Activated CD8-positive, alpha-beta T cell treated with anti-CD3 and anti-CD28 coated beads for 36 hours (primary cell): ENCODE data around the gene CA9. TPM values are rescaled to one million over a fixed set of nuclear protein-coding genes. Genes with fewer than 3 reads are reported as not detected.

Source experiments
- ATAC-seq: fragments of 200-7000 bp; cut with Tn5 transposase; one replicate; pipeline ENCODE4 v1.10.0; 2021; ENCODE audit warnings: mild to moderate bottlenecking, moderate library complexity
- CTCF ChIA-PET: fragments of 350-600 bp; sonication (Branson Sonifier 250); formaldehyde crosslinking; loops from one replicate; lab custom pipeline; 2021; ENCODE audit warnings: antibody characterized with exemption; lab: Charles Lee
- POLR2A ChIA-PET: fragments of 350-600 bp; sonication (Branson Sonifier 250); formaldehyde crosslinking; loops from one replicate; lab custom pipeline; 2021; ENCODE audit warnings: antibody characterized with exemption; lab: Charles Lee
- DNase-seq: peaks from one replicate; pipeline ENCODE4 v3.0.0-alpha.2; 2020
- H3K27ac Mint-ChIP-seq: one replicate; pipeline ENCODE4 v1.8.0; 2021; ENCODE audit warnings: mild to moderate bottlenecking, mixed read lengths
- H3K27me3 Mint-ChIP-seq: one replicate; pipeline ENCODE4 v1.8.0; 2021; ENCODE audit warnings: mixed read lengths
- H3K36me3 Mint-ChIP-seq: one replicate; pipeline ENCODE4 v1.8.0; 2021; ENCODE audit warnings: low read depth, mixed read lengths
- H3K4me1 Mint-ChIP-seq: one replicate; pipeline ENCODE4 v1.8.0; 2021; ENCODE audit warnings: low read depth, mixed read lengths
- H3K4me3 Mint-ChIP-seq: one replicate; pipeline ENCODE4 v1.8.0; 2021; ENCODE audit warnings: mild to moderate bottlenecking, moderate library complexity, mixed read lengths
- H3K9me3 Mint-ChIP-seq: one replicate; pipeline ENCODE4 v1.8.0; 2021; ENCODE audit warnings: mixed read lengths
- CTCF ChIP-seq: fragments of 200-600 bp; IDR thresholded peaks from one replicate; pipeline ENCODE4 v1.8.0; 2022; ENCODE audit warnings: antibody characterized with exemption, mild to moderate bottlenecking
- intact Hi-C: fragments of 100-400 bp; cut with micrococcal nuclease; formaldehyde crosslinking; loops from one replicate; pipeline ENCODE4 v1.10.0; 2022
- total RNA-seq, 2 experiments: library from RNA; stranded (reverse); gene quantifications; one replicate each; pipeline ENCODE4 v1.2.3, GENCODE V29; 2021

Gene CA9
- total RNA-seq, 2 experiments from 2014 or later: 4.5 to 4.9 TPM

DNA sequence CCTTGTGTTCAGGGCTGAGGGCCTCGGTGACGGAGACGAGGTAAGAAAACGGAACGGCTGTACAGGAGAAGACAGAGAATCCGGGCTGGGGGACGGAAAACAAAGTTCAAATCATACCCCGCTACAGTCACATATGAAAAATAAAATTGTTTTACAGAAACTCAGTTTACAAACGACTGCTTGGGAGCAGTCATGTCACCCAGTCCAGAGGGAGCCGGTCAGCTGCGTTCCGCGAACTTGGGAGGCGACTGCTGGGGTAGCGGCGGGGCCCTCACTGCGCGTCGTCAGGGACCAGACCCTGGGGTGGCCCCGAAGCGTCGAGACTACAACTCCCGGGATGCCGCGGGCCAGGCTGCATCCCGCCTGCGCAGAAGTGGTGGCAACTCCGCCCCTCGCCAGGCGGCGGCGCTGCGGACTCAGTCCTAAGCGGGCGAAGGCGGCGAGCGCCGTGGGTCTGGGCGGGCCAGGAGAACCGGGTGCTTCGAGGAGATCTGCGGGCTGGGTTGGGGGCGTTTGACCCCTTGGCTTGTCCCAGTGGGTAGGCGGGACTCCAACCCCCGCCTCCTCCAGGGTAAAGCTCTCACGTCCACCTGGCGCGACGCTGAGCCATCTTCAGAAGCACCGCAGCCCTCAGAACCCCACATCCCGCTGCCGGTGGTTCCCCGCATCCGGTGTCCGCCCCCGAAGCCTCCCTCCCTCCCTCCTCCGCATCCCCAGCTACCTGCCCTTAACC is 27.0 kb upstream of the CA9 start:
- ChIA-PET CTCF (interaction anchor here (0.6 to 7.7 kb wide), 21 partner anchors 10 to 166 kb away, joined by 3 to 98 read pairs (median 5); partner anchors contain the start of genes ARHGEF39, CCDC107, CD72 and CREB3), POLR2A (interaction anchor here (0.7 to 6.4 kb wide), 13 partner anchors 8 to 85 kb away, joined by 3 to 64 read pairs (median 4); partner anchors contain the start of genes CA9, CCDC107, CD72 and CREB3)
- Mint-ChIP-seq H3K27ac (peak overlapping the region; percentile 79), H3K36me3 (peaks cover 35% of the 10 kb centered on the region), H3K4me1 (peaks cover 44% of the 10 kb centered on the region), H3K9me3 (no peaks in the 10 kb centered on the region), H3K27me3 (no peaks in the 10 kb centered on the region), H3K4me3 (peak overlapping the region; percentile 85)
- DNase-seq: peak; percentile 94
- peak; percentile 83 for TF ChIP-seq CTCF
- peak; percentile 84 for ATAC-seq
- intact Hi-C loops: no loop called here

DNA sequence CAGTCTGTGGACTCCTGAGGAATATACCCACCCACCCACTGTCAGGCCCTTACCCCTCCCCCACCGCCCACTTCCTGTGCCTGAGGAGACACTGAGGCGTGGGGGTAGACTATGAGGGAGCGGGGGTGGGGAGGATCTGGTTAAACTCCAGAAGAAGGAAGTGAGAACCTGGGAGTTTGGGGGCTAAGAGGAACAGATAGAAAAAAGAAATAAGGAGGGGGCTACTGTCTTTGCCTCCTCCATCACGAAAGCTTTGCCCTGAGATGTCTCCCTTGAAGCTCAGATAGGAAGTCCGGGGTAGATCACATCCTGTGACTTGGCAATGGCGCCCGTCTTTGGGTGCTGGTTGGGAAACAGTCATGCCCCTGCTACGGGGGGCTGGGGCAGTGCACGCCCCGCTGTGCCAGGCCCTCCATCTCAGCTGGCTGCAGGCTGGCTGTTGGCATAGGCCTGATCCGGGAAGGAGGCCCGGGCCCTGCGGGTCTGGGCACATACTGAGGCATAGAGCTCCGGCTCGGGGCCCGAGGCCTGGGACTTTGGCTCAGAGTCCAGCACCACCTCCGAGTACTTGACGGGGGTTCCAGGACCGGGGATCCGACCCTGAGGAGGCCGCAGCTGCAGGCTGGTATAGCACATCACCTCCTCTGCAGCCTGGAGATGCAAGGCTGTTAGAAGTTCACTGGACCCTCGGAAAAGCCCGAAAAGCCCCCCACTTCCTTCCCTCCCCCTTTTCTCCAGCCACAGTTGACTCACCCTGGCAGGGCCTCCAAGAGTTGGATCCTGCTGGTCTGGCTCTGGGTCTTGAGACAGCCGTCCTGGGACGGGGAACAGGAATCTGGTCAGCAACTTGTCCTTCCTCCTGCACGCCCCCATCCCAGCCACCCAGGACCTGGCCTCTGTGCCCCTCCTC is 24.0 kb upstream of the CA9 start:
- intact Hi-C loops: loop anchor here (2.0 to 10.0 kb wide), 2 partner anchors 31 to 165 kb away; partner anchors contain the start of genes CD72, HINT2 and SPAG8
- Mint-ChIP-seq H3K27me3 (no peaks in the 10 kb centered on the region), H3K9me3 (no peaks in the 10 kb centered on the region), H3K27ac (peak overlapping the region; percentile 96), H3K4me1 (peaks cover 43% of the 10 kb centered on the region), H3K4me3 (peak overlapping the region; percentile 85), H3K36me3 (peaks cover 25% of the 10 kb centered on the region)
- CTCF ChIA-PET: interaction anchor here (1.0 to 7.7 kb wide), 10 partner anchors 9 to 81 kb away, joined by 3 to 98 read pairs (median 24); partner anchors contain the start of genes CCDC107, CD72 and RMRP
- POLR2A ChIA-PET: interaction anchor here (1.2 to 6.4 kb wide), 6 partner anchors 7 to 81 kb away, joined by 3 to 64 read pairs (median 4); partner anchors contain the start of genes CCDC107 and RMRP
- no peak for TF ChIP-seq CTCF
- ATAC-seq (peak; percentile 7), DNase-seq (peak; percentile 66)

DNA sequence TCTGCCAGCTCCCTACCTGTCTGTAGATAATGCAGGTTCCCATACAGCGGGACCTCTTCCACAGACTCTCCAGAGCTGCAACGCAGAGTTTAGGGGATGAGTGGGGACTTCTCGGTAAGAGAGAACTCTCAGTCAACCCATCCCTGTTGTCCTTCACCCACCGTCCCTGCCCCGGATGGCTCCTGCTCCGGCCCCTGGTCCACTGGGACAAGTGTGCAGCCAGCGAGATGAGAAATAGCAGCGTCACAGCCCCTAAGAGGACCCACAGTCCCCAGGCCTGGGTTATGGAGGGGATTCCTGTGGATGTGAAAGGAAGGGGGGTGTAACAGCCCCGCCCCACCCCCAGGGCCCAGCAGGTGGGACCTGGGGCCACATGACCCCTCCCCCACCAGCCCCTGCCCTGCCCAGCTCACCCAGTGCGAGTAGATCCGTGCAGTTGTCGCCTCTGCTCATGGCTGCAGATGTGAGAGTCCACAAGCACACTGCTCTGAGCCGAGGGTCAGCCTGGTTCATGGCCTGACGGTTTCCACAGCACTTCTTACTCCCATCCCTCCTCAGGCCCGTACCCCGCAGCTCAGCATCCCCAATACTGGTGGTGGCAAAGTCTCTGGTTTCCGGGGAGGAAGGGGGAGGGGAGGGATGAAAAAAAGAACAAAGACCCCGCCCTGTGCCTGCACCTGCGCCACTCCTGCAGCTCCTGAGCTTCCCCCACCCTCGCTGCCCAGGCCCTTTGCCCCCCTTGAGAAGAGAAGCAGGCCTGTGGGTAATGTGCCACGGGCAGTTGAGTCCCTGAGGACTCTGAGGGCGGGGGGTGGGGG is 23.2 kb upstream of the CA9 start, which contains the start of gene SIT1:
Gene SIT1 (minus strand): TSS at position 591 of the 818 bp plus-strand sequence. CDS start 78 bp downstream, at position 513.
- CTCF ChIA-PET: interaction anchor here (1.0 to 7.7 kb wide), 8 partner anchors 8 to 81 kb away, joined by 3 to 98 read pairs (median 24); partner anchors contain the start of genes CCDC107, CD72 and RMRP
- H3K4me3 Mint-ChIP-seq: peak within 1 kb of the TSS; percentile 85
- peaks cover 41% of the 10 kb centered on the region for H3K4me1 Mint-ChIP-seq
- POLR2A ChIA-PET: interaction anchor here (1.2 to 6.4 kb wide), 5 partner anchors 6 to 81 kb away, joined by 3 to 64 read pairs (median 4); partner anchors contain the start of genes CCDC107 and RMRP
- DNase-seq (peak; percentile 73), ATAC-seq (peak; percentile 20)
- H3K27me3 Mint-ChIP-seq: no peaks in the 10 kb centered on the region
- intact Hi-C loops: loop anchor here (10.0 kb wide), 1 partner anchor 164 kb away; the partner anchor contains the start of genes HINT2 and SPAG8
- peak within 1 kb of the TSS; percentile 96 for H3K27ac Mint-ChIP-seq
- no peaks in the 10 kb centered on the region for H3K9me3 Mint-ChIP-seq
- no peak for TF ChIP-seq CTCF
- H3K36me3 Mint-ChIP-seq: peaks cover 25% of the 10 kb centered on the region
